MM.1S (cell line): ENCODE data around the gene PRICKLE1.

Experiments
- DNase-seq: peaks from one replicate; pipeline ENCODE4 v3.0.0-alpha.2; 2015
- H2AFZ ChIP-seq: fragments of 300-600 bp; sonication (generic); 2 replicates; pipeline ENCODE4 v1.6.0; 2016; ENCODE audit warnings: antibody characterized with exemption, low read length
- H3F3A ChIP-seq: fragments of 300-600 bp; sonication (generic); 2 replicates; pipeline ENCODE4 v1.6.1; 2016; ENCODE audit warnings: mild to moderate bottlenecking, antibody characterized with exemption, low read length, moderate library complexity, mixed read lengths; ENCODE audit not compliant: insufficient read depth
- H3K27ac ChIP-seq: fragments of 300-600 bp; sonication (generic); 2 replicates; pipeline ENCODE4 v1.5.1; 2016; ENCODE audit warnings: mild to moderate bottlenecking, low read length
- H3K27me3 ChIP-seq: fragments of 300-600 bp; sonication (generic); replicated peaks from 2 replicates; pipeline ENCODE4 v1.6.0; 2016; ENCODE audit warnings: low read length; ENCODE audit not compliant: insufficient read depth
- H3K36me3 ChIP-seq: fragments of 300-600 bp; sonication (generic); replicated peaks from 2 replicates; pipeline ENCODE4 v1.6.1; 2016; ENCODE audit warnings: mild to moderate bottlenecking, low read length, mixed read lengths; ENCODE audit not compliant: insufficient read depth
- H3K4me1 ChIP-seq: fragments of 300-600 bp; sonication (generic); 2 replicates; pipeline ENCODE4 v1.6.1; 2016; ENCODE audit warnings: low read length, mixed read lengths
- H3K4me2 ChIP-seq: fragments of 300-600 bp; sonication (generic); 2 replicates; pipeline ENCODE4 v1.6.0; 2016; ENCODE audit warnings: low read depth, low read length
- H3K4me3 ChIP-seq: fragments of 300-600 bp; sonication (generic); 2 replicates; pipeline ENCODE4 v1.5.1; 2016; ENCODE audit warnings: low read length, mixed read lengths
- H3K79me2 ChIP-seq: fragments of 300-600 bp; sonication (generic); 2 replicates; pipeline ENCODE4 v1.6.1; 2016; ENCODE audit warnings: mixed run types, low read length, mixed read lengths
- H3K9ac ChIP-seq: fragments of 300-600 bp; sonication (generic); 2 replicates; pipeline ENCODE4 v1.6.1; 2016; ENCODE audit warnings: low read length, mixed read lengths
- H3K9me2 ChIP-seq: fragments of 300-600 bp; sonication (generic); replicated peaks from 2 replicates; pipeline ENCODE4 v1.6.1; 2016; ENCODE audit warnings: mild to moderate bottlenecking, low read length, mixed read lengths; ENCODE audit not compliant: insufficient read depth
- H3K9me3 ChIP-seq: fragments of 300-600 bp; sonication (generic); replicated peaks from 2 replicates; pipeline ENCODE4 v1.6.1; 2016; ENCODE audit warnings: mild to moderate bottlenecking, low read length, mixed read lengths; ENCODE audit not compliant: insufficient read depth
- H4K20me1 ChIP-seq: fragments of 300-600 bp; sonication (generic); 2 replicates; pipeline ENCODE4 v1.6.1; 2016; ENCODE audit warnings: mild to moderate bottlenecking, low read length, moderate library complexity, mixed read lengths; ENCODE audit not compliant: insufficient read depth
- CTCF ChIP-seq: fragments of 300-600 bp; sonication (generic); IDR thresholded peaks from 2 replicates; pipeline ENCODE4 v1.5.1; 2016; ENCODE audit warnings: antibody characterized with exemption, low read length, mixed read lengths
- EZH2 ChIP-seq: fragments of 300-600 bp; sonication (generic); optimal IDR thresholded peaks from 2 replicates; pipeline ENCODE3; 2017; ENCODE audit warnings: low read depth, mild to moderate bottlenecking, antibody characterized with exemption, low read length, mixed read lengths
- EZH2phosphoT487 ChIP-seq: fragments of 300-600 bp; sonication (generic); IDR thresholded peaks from 2 replicates; pipeline ENCODE4 v1.6.1; 2018; ENCODE audit warnings: antibody characterized with exemption, low read length

PRICKLE1 gene

DNA sequence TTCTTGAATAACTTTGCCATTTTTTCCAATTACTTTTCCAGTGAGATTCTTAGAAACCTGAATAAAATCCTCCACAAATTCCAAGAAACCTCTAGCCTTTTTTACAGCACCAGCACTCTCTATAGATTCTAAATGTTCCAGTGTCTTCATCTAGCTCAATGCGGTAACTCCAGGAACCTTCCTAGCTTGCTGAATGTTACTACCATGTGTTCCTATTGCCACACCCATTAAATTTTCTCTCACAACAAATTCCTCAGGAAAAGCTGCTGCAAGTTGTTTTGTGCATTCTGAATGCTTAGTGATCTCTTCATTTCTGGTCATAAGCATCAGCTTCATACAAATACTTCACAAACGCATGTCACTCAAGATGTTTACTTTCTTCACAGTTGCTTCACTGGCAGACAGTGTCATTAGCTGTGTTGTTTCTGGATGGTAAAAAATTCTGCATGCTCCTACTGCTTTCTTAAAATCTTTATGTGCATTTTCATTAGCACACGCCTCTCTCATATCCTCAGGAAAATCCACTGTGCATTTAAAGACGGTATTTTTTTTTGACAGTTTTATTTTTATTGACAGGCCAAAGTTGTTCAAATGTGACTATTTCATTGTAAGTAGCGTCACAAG lies 156.9 kb downstream of the PRICKLE1 start:
- no peaks in the 10 kb centered on the region for H3K36me3 ChIP-seq

GRCh38 chr12:42428850-42429249 lies 160.7 kb downstream of the PRICKLE1 start:
- Histone ChIP-seq H4K20me1 (no peaks in the 10 kb centered on the region), H3K36me3 (no peaks in the 10 kb centered on the region), H2AFZ (no peak overlapping the region), H3K4me2 (no peak overlapping the region), H3K27ac (no peak overlapping the region), H3K9me2 (no peaks in the 10 kb centered on the region), H3K9ac (no peak overlapping the region), H3K79me2 (no peaks in the 10 kb centered on the region), H3K9me3 (no peaks in the 10 kb centered on the region), H3F3A (no peaks in the 10 kb centered on the region), H3K27me3 (no peaks in the 10 kb centered on the region), H3K4me1 (no peaks in the 10 kb centered on the region), H3K4me3 (no peak overlapping the region)
- DNase-seq, result no peak
- no peak for TF ChIP-seq CTCF
- TF ChIP-seq EZH2phosphoT487, result no peak
- no peak for TF ChIP-seq EZH2

More for the DNA sequence above, 156.9 kb downstream of the PRICKLE1 start:
- H3K27me3 ChIP-seq, result no peaks in the 10 kb centered on the region
- H4K20me1 ChIP-seq, result no peaks in the 10 kb centered on the region
- TF ChIP-seq EZH2phosphoT487, result no peak
- TF ChIP-seq CTCF, result no peak
- TF ChIP-seq EZH2, result no peak
- no peak for DNase-seq
- no peak overlapping the region for H3K4me3 ChIP-seq
- no peaks in the 10 kb centered on the region for H3K9me3 ChIP-seq
- no peaks in the 10 kb centered on the region for H3F3A ChIP-seq
- no peak overlapping the region for H3K27ac ChIP-seq
- no peak overlapping the region for H3K4me2 ChIP-seq
- H3K9ac ChIP-seq, result no peak overlapping the region
- H3K4me1 ChIP-seq, result no peaks in the 10 kb centered on the region
- no peaks in the 10 kb centered on the region for H3K79me2 ChIP-seq
- H3K9me2 ChIP-seq, result no peaks in the 10 kb centered on the region
- H2AFZ ChIP-seq, result no peak overlapping the region

GRCh38 chr12:42426746-42427145 lies 162.8 kb downstream of the PRICKLE1 start:
- Histone ChIP-seq H3K9ac (no peak overlapping the region), H4K20me1 (no peaks in the 10 kb centered on the region), H3K27ac (no peak overlapping the region), H3K4me2 (no peak overlapping the region), H2AFZ (no peak overlapping the region), H3K27me3 (no peaks in the 10 kb centered on the region), H3K9me2 (no peaks in the 10 kb centered on the region), H3K79me2 (no peaks in the 10 kb centered on the region), H3K36me3 (no peaks in the 10 kb centered on the region), H3K4me3 (no peak overlapping the region), H3K4me1 (no peaks in the 10 kb centered on the region), H3F3A (no peaks in the 10 kb centered on the region), H3K9me3 (no peaks in the 10 kb centered on the region)
- no peak for DNase-seq
- TF ChIP-seq EZH2phosphoT487 (no peak), CTCF (no peak), EZH2 (no peak)
